Measurements from ENCODE around the gene TMC1. TPM values are rescaled to one million over a fixed set of nuclear protein-coding genes. Genes with fewer than 3 reads are reported as not detected.
"Not testable (repeated sequence)": the region's sequence is repeated elsewhere in the genome, so short reads cannot be mapped to it uniquely, and the experiment has no call there.

Gene TMC1
- polyA plus RNA-seq, result not detected

GRCh38 chr9:72521416-72521815, at the start of gene TMC1:
TMC1 (plus strand) TSS chr9:72521608; CDS start chr9:72648649, 127,041 bp downstream.
- H3K9me3 Mint-ChIP-seq; H3K27me3 Mint-ChIP-seq (ENCODE audit: low read depth in 3 of 3); H3K36me3 Mint-ChIP-seq; H3K4me3 Mint-ChIP-seq; H3K27ac Mint-ChIP-seq; H3K4me1 Mint-ChIP-seq; DNase-seq: not testable (repeated sequence)

- Mint-ChIP-seq H3K36me3 (no peaks in the 10 kb centered on the region), H3K4me1 (no peaks in the 10 kb centered on the region), H3K27me3 (ENCODE audit: low read depth in 3 of 3) (peaks cover 2 to 7% (median 6%) of the 10 kb centered on the region in 3 donors), H3K4me3 (no peak overlapping the region), H3K27ac (no peak overlapping the region), H3K9me3 (peaks cover 0 to 1% (median 0%) of the 10 kb centered on the region in 6 donors)
- DNase-seq, result no peak
Observed at GRCh38 chr9:72473474-72474261, 47.7 kb upstream of the TMC1 start.

- H3K4me3 Mint-ChIP-seq, result no peak overlapping the region
- no peak for DNase-seq
- peaks cover 0 to 1% (median 0%) of the 10 kb centered on the region in 6 donors for H3K9me3 Mint-ChIP-seq
- no peaks in the 10 kb centered on the region for H3K36me3 Mint-ChIP-seq
- H3K27ac Mint-ChIP-seq, result no peak overlapping the region
- peaks cover 5 to 7% (median 6%) of the 10 kb centered on the region in 3 donors for H3K27me3 Mint-ChIP-seq (ENCODE audit: low read depth in 3 of 3)
- peaks cover 0 to 2% of the 10 kb centered on the region in 2 donors for H3K4me1 Mint-ChIP-seq
Observed at GRCh38 chr9:72474676-72475075, 46.7 kb upstream of the TMC1 start.

GRCh38 chr9:72476100-72476499, 45.3 kb upstream of the TMC1 start:
- Mint-ChIP-seq H3K27me3 (ENCODE audit: low read depth in 3 of 3) (peaks cover 6 to 8% (median 7%) of the 10 kb centered on the region in 3 donors), H3K4me3 (no peak overlapping the region), H3K4me1 (peaks cover 0 to 2% of the 10 kb centered on the region in 2 donors), H3K9me3 (peaks cover 0 to 1% (median 0%) of the 10 kb centered on the region in 6 donors), H3K36me3 (no peaks in the 10 kb centered on the region), H3K27ac (no peak overlapping the region)
- DNase-seq, result no peak

- H3K9me3 Mint-ChIP-seq, result no peaks in the 10 kb centered on the region
- peaks cover 0 to 2% of the 10 kb centered on the region in 2 donors for H3K4me1 Mint-ChIP-seq
- no peak overlapping the region for H3K4me3 Mint-ChIP-seq
- H3K27me3 Mint-ChIP-seq (ENCODE audit: low read depth in 3 of 3), result peaks cover 4 to 8% (median 6%) of the 10 kb centered on the region in 3 donors
- no peaks in the 10 kb centered on the region for H3K36me3 Mint-ChIP-seq
- no peak overlapping the region for H3K27ac Mint-ChIP-seq
- no peak for DNase-seq
Observed at GRCh38 chr9:72476617-72477437, 44.6 kb upstream of the TMC1 start.

GRCh38 chr9:72477930-72478518, 43.4 kb upstream of the TMC1 start:
- H3K27ac Mint-ChIP-seq, result no peak overlapping the region
- DNase-seq, result no peak
- peaks cover 3 to 8% (median 5%) of the 10 kb centered on the region in 3 donors for H3K27me3 Mint-ChIP-seq (ENCODE audit: low read depth in 3 of 3)
- H3K4me1 Mint-ChIP-seq, result peaks cover 0 to 2% of the 10 kb centered on the region in 2 donors
- H3K9me3 Mint-ChIP-seq, result no peaks in the 10 kb centered on the region
- no peak overlapping the region for H3K4me3 Mint-ChIP-seq
- H3K36me3 Mint-ChIP-seq, result no peaks in the 10 kb centered on the region

- no peak overlapping the region for H3K4me3 Mint-ChIP-seq
- H3K36me3 Mint-ChIP-seq, result no peaks in the 10 kb centered on the region
- no peak overlapping the region for H3K27ac Mint-ChIP-seq
- no peak for DNase-seq
- peaks cover 0 to under 1% (median 0%) of the 10 kb centered on the region in 6 donors for H3K9me3 Mint-ChIP-seq
- peaks cover 1 to 8% (median 5%) of the 10 kb centered on the region in 3 donors for H3K27me3 Mint-ChIP-seq (ENCODE audit: low read depth in 3 of 3)
- H3K4me1 Mint-ChIP-seq, result peaks cover 0 to 2% of the 10 kb centered on the region in 2 donors
Observed at GRCh38 chr9:72478966-72479365, 42.4 kb upstream of the TMC1 start.

- H3K27me3 Mint-ChIP-seq (ENCODE audit: low read depth in 3 of 3); H3K4me1 Mint-ChIP-seq; H3K27ac Mint-ChIP-seq; H3K4me3 Mint-ChIP-seq; H3K36me3 Mint-ChIP-seq; H3K9me3 Mint-ChIP-seq; DNase-seq: not testable (repeated sequence)
Observed at GRCh38 chr9:72480261-72480660, 41.1 kb upstream of the TMC1 start.

GRCh38 chr9:72480921-72481320, 40.5 kb upstream of the TMC1 start:
- H3K4me3 Mint-ChIP-seq, result no peak overlapping the region
- no peak overlapping the region for H3K27ac Mint-ChIP-seq
- H3K4me1 Mint-ChIP-seq, result peaks cover 0 to 2% of the 10 kb centered on the region in 2 donors
- H3K9me3 Mint-ChIP-seq, result peaks cover 0 to 3% (median 0%) of the 10 kb centered on the region in 6 donors
- no peaks in the 10 kb centered on the region for H3K36me3 Mint-ChIP-seq
- no peak for DNase-seq
- H3K27me3 Mint-ChIP-seq (ENCODE audit: low read depth in 3 of 3), result peaks cover 3 to 8% (median 5%) of the 10 kb centered on the region in 3 donors

- no peak overlapping the region for H3K27ac Mint-ChIP-seq
- DNase-seq, result no peak
- H3K36me3 Mint-ChIP-seq, result no peaks in the 10 kb centered on the region
- peaks cover 3 to 4% (median 3%) of the 10 kb centered on the region in 3 donors for H3K27me3 Mint-ChIP-seq (ENCODE audit: low read depth in 3 of 3)
- peaks cover 0 to 3% (median 0%) of the 10 kb centered on the region in 6 donors for H3K9me3 Mint-ChIP-seq
- no peaks in the 10 kb centered on the region for H3K4me1 Mint-ChIP-seq
- no peak overlapping the region for H3K4me3 Mint-ChIP-seq
Observed at GRCh38 chr9:72485821-72486593, 35.4 kb upstream of the TMC1 start.

GRCh38 chr9:72486594-72486955, 34.8 kb upstream of the TMC1 start:
- Mint-ChIP-seq H3K9me3 (peaks cover 0 to 3% (median 0%) of the 10 kb centered on the region in 6 donors), H3K4me1 (no peaks in the 10 kb centered on the region), H3K36me3 (no peaks in the 10 kb centered on the region), H3K27me3 (ENCODE audit: low read depth in 3 of 3) (peaks cover 3 to 4% (median 3%) of the 10 kb centered on the region in 3 donors), H3K4me3 (no peak overlapping the region), H3K27ac (no peak overlapping the region)
- no peak for DNase-seq

- not testable (repeated sequence) for H3K27ac Mint-ChIP-seq; H3K36me3 Mint-ChIP-seq; H3K27me3 Mint-ChIP-seq (ENCODE audit: low read depth in 3 of 3); H3K4me1 Mint-ChIP-seq; H3K4me3 Mint-ChIP-seq; H3K9me3 Mint-ChIP-seq; DNase-seq
Observed at GRCh38 chr9:72487665-72488064, 33.7 kb upstream of the TMC1 start.

GRCh38 chr9:72489986-72490385, 31.4 kb upstream of the TMC1 start:
- no peak for DNase-seq
- Mint-ChIP-seq H3K9me3 (no peaks in the 10 kb centered on the region), H3K27ac (no peak overlapping the region), H3K36me3 (no peaks in the 10 kb centered on the region), H3K27me3 (ENCODE audit: low read depth in 3 of 3) (peaks cover 0 to 6% (median 1%) of the 10 kb centered on the region in 3 donors), H3K4me1 (no peaks in the 10 kb centered on the region), H3K4me3 (no peak overlapping the region)
